Measurements from ENCODE around the gene IER2.

Gene IER2

GRCh38 chr19:13116282-13117175, 33.7 kb upstream of the IER2 start, which contains the start of gene TRMT1:
Gene TRMT1, minus strand, starts transcription at chr19:13116740. Its CDS starts 341 bp downstream, at chr19:13116399.
- TF ChIP-seq ZFX (IDR thresholded peaks at IDR 0.05) (peak; percentile 67), CTCF (conservative IDR thresholded peaks at IDR 0.05) (no peak)
- peak within 1 kb of the TSS; percentile 95 for H3K27ac ChIP-seq

- no peak for TF ChIP-seq ZFX (IDR thresholded peaks at IDR 0.05)
- peak overlapping the region; percentile 95 for H3K27ac ChIP-seq
Observed at GRCh38 chr19:13117176-13117771, 32.9 kb upstream of the IER2 start.

GRCh38 chr19:13117772-13118423, 32.3 kb upstream of the IER2 start, which contains the start of gene NACC1:
Gene NACC1, plus strand, starts transcription at chr19:13118264. Its CDS starts 16,944 bp downstream, at chr19:13135208.
- TF ChIP-seq CTCF (conservative IDR thresholded peaks at IDR 0.05) (no peak), ZFX (IDR thresholded peaks at IDR 0.05) (no peak)
- H3K27ac ChIP-seq: peak within 1 kb of the TSS; percentile 95

GRCh38 chr19:13118424-13119193, 31.6 kb upstream of the IER2 start:
- TF ChIP-seq CTCF (conservative IDR thresholded peaks at IDR 0.05) (no peak), ZFX (IDR thresholded peaks at IDR 0.05) (peak; percentile 98)
- H3K27ac ChIP-seq: peak overlapping the region; percentile 95

GRCh38 chr19:13119627-13120026, 30.6 kb upstream of the IER2 start:
- TF ChIP-seq ZFX (IDR thresholded peaks at IDR 0.05): no peak
- TF ChIP-seq CTCF (conservative IDR thresholded peaks at IDR 0.05): no peak
- H3K27ac ChIP-seq: peak overlapping the region; percentile 95

GRCh38 chr19:13120031-13120430, 30.2 kb upstream of the IER2 start:
- H3K27ac ChIP-seq: peak overlapping the region; percentile 95; the same call in 1 of the 2 replicates
- TF ChIP-seq ZFX (IDR thresholded peaks at IDR 0.05): no peak
- TF ChIP-seq CTCF (conservative IDR thresholded peaks at IDR 0.05): no peak

GRCh38 chr19:13120817-13121216, 29.4 kb upstream of the IER2 start:
- TF ChIP-seq ZFX (IDR thresholded peaks at IDR 0.05): no peak
- no peak for TF ChIP-seq CTCF (conservative IDR thresholded peaks at IDR 0.05)
- H3K27ac ChIP-seq: no peak overlapping the region

Data from C4-2B (cell line).